Mesothelial cell of epicardium (in vitro differentiated cells): ENCODE results near the gene KERA. TPM values are rescaled to one million over a fixed set of nuclear protein-coding genes. Genes with fewer than 3 reads are reported as not detected.
"Not testable (repeated sequence)": the region's sequence is repeated elsewhere in the genome, so short reads cannot be mapped to it uniquely, and the experiment has no call there.

ENCODE experiments used
- DNase-seq, 2 experiments: peaks; one replicate each; pipeline ENCODE4 v3.0.0; 2021; ENCODE audit warnings: low spot score in 2 of 2; ENCODE audit not compliant: unreplicated experiment in 2 of 2
- H3K27ac Mint-ChIP-seq: 2 replicates; pipeline ENCODE4 v1.8.0; 2021; ENCODE audit warnings: mixed read lengths
- H3K27me3 Mint-ChIP-seq: 2 replicates; pipeline ENCODE4 v1.8.0; 2021; ENCODE audit warnings: low read depth, mixed read lengths
- H3K36me3 Mint-ChIP-seq: 2 replicates; pipeline ENCODE4 v1.8.0; 2021; ENCODE audit warnings: mixed read lengths
- H3K4me1 Mint-ChIP-seq: 2 replicates; pipeline ENCODE4 v1.8.0; 2021; ENCODE audit warnings: mixed read lengths
- H3K4me3 Mint-ChIP-seq: 2 replicates; pipeline ENCODE4 v1.8.0; 2021; ENCODE audit warnings: mild to moderate bottlenecking, moderate library complexity, mixed read lengths
- H3K9me3 Mint-ChIP-seq: 2 replicates; pipeline ENCODE4 v1.8.0; 2021; ENCODE audit warnings: mixed read lengths
- total RNA-seq: library from RNA; stranded (reverse); gene quantifications from 3 replicates; pipeline ENCODE4 v1.2.1, GENCODE V29; 2021
- TF ChIP-seq, protein P1 (sequence below): fragments of 200-600 bp; sonication (generic); IDR thresholded peaks from one replicate; pipeline ENCODE4 v1.5.0; 2021; ENCODE audit warnings: antibody characterized with exemption; ENCODE audit not compliant: unreplicated experiment

The KERA gene
- total RNA-seq, 1 donor from 2014 or later = not detected

DNA sequence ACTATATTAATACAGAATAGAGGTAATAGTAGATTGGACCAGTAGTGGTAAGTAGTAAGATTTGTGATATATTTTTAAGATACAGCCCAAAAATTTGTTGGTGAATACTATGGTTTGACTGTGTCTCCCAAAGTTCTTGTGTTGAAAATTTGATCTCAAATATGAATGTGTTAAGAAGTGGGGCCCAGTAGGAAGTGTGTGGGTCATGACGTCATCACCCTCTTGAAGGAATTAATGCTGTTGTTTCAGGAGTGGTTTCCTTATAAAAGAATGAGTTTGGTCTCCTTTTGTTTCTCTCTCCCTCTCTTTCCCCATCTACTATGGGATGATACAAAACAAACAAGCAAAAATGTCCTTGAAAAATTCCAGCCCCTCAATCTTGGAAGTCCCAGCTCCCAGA, 37.1 kb upstream of the KERA start:
- DNase-seq = no peak
- Mint-ChIP-seq H3K9me3 (peaks cover 37% of the 10 kb centered on the region), H3K4me1 (peaks cover 29% of the 10 kb centered on the region), H3K27me3 (no peaks in the 10 kb centered on the region), H3K27ac (no peak overlapping the region), H3K4me3 (no peak overlapping the region), H3K36me3 (peaks cover 15% of the 10 kb centered on the region)
- TF ChIP-seq, protein P1, sequence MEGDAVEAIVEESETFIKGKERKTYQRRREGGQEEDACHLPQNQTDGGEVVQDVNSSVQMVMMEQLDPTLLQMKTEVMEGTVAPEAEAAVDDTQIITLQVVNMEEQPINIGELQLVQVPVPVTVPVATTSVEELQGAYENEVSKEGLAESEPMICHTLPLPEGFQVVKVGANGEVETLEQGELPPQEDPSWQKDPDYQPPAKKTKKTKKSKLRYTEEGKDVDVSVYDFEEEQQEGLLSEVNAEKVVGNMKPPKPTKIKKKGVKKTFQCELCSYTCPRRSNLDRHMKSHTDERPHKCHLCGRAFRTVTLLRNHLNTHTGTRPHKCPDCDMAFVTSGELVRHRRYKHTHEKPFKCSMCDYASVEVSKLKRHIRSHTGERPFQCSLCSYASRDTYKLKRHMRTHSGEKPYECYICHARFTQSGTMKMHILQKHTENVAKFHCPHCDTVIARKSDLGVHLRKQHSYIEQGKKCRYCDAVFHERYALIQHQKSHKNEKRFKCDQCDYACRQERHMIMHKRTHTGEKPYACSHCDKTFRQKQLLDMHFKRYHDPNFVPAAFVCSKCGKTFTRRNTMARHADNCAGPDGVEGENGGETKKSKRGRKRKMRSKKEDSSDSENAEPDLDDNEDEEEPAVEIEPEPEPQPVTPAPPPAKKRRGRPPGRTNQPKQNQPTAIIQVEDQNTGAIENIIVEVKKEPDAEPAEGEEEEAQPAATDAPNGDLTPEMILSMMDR = no peak

DNA sequence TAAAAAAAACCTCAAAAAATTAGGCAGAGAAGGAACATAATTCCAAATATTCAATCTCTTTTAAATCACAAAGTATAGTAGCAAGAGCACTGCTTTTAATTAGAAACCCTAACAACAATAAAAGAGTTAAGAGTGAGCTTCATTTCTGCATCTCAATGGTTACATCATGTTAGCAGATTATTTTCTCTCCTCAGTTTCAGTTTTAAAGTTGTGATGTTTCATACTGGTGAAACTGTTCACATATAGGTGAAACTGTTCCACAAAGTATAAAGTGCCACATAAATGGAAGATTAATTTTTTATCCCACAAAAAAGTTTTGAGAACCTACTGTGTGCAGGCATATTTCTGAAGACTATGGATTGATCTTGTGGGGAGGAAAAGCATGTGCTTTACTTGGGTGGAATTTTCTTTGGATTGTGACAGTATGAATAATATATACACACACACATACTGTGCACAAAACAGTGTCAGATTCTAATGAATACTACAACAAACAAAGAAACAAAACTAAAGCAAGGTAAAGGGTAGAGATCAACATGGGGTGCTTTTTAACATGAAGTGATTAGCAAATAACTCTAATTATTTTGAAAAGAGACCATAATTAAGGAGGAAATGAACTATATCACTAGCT, 36.3 kb upstream of the KERA start:
- H3K36me3 Mint-ChIP-seq = peaks cover 21% of the 10 kb centered on the region
- no peaks in the 10 kb centered on the region for H3K27me3 Mint-ChIP-seq
- TF ChIP-seq, protein P1 = no peak
- no peak for DNase-seq
- H3K9me3 Mint-ChIP-seq = peaks cover 45% of the 10 kb centered on the region
- H3K4me1 Mint-ChIP-seq = peaks cover 22% of the 10 kb centered on the region
- H3K27ac Mint-ChIP-seq = no peak overlapping the region
- H3K4me3 Mint-ChIP-seq = no peak overlapping the region

DNA sequence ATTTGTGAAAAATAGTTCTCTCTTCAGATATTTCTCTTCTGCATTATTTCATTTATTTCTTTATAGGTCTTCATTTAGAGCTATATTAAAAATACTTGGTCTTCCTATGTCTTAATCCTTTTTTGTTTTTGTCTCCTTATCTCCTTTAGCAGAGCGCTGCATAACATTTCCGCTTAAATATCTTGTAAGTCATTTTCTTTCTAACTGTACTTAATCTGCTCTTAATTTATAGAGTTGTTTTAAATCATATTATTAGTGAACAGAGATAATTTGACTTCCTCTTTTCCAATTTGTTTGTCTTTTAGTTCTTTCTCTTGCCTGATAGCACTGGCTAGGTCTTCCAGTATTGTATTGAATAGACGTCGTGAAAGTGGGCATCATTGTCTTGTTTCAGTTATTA, 35.5 kb upstream of the KERA start:
- peaks cover 28% of the 10 kb centered on the region for H3K36me3 Mint-ChIP-seq

DNA sequence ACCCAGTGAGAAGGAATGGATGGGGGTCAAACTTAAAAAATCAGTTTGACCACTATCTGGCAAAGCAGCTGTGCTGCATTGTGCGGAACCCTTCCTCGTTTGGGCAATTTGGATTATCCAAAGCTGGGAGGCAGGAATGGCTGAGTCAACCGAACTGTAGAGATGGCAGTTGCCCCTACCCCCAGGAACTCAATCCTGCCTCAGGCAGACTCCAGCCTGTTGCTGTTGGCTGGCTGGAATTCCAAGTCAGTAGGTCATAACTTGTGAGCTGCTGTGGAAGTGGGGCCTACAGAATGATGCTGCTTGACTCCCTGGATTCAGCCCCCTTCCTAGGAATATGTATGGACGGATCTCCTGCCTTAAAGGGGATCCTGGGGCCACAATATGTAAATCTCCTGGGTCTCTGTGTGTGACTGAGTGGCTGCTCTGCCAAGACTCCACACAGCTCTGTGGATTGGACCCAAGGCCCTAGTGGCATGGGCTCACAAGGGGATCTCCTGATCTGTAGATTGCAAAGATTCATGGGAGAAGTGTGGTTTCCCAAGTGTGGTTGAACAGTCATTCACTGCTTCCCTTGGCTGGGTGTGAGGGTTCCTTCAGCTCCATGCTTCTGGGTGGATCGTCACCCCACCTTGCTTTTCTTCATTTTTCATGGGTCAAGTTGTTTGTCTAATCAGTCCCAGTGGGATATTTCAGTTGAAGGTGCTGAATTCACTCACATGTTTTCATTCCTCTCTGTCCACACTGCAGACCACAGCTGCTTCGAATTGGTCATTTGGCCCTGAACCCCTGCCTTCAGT, 34.3 kb upstream of the KERA start:
- Mint-ChIP-seq H3K9me3 (peaks cover 57% of the 10 kb centered on the region), H3K36me3 (peaks cover 36% of the 10 kb centered on the region), H3K27me3 (no peaks in the 10 kb centered on the region), H3K4me1 (peaks cover 14% of the 10 kb centered on the region), H3K4me3 (no peak overlapping the region), H3K27ac (no peak overlapping the region)
- DNase-seq = no peak
- TF ChIP-seq, protein P1 = no peak

More for the DNA sequence above, 35.5 kb upstream of the KERA start:
- no peak for DNase-seq
- Mint-ChIP-seq H3K27me3 (no peaks in the 10 kb centered on the region), H3K27ac (no peak overlapping the region), H3K9me3 (peaks cover 53% of the 10 kb centered on the region), H3K4me1 (peaks cover 16% of the 10 kb centered on the region), H3K4me3 (no peak overlapping the region)
- TF ChIP-seq, protein P1 = no peak

DNA sequence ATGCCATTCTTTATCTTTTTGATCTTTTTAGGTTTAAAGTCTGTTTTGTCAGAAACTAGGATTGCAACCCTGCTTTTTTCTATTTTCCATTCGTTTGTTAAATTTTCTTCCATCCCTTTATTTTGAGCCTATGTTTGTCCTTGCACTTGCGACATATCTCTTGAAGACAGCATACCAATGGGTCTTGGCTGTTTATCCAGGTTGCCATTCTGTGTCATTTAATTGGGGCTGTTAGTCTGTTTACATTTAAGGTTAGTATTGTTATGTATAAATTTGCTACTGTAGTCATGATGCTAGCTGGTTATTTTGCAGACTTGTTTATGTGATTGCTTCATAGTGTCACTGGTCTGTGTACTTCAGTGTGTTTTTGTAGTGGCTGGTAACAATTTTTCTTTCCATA, 32.1 kb upstream of the KERA start:
- not testable (repeated sequence) for H3K27me3 Mint-ChIP-seq, H3K27ac Mint-ChIP-seq, H3K4me3 Mint-ChIP-seq, DNase-seq
- peaks cover 34% of the 10 kb centered on the region for H3K36me3 Mint-ChIP-seq
- peaks cover 14% of the 10 kb centered on the region for H3K4me1 Mint-ChIP-seq
- peaks cover 57% of the 10 kb centered on the region for H3K9me3 Mint-ChIP-seq

DNA sequence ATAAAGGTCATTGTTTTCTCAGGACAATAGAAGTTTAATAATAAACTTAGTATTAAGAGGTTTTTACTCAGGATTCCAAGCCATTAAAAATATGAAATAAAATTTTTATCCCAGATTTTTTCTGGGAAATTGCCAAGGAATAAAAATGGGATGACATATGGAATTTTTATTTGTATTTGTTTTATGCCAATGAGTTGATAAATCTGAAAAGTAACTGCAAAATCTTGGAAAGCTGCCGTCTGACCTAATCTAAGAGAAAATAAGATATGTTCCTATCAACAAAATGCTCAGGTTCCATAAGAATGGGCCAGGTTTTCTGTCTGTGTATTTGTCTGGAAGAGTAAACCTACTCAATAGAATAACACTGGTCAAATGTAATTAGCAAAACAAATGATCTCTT, 22.2 kb upstream of the KERA start:
- peaks cover 18% of the 10 kb centered on the region for H3K4me1 Mint-ChIP-seq
- no peaks in the 10 kb centered on the region for H3K27me3 Mint-ChIP-seq
- H3K9me3 Mint-ChIP-seq = peaks cover 6% of the 10 kb centered on the region
- H3K4me3 Mint-ChIP-seq = no peak overlapping the region
- no peak for DNase-seq
- TF ChIP-seq, protein P1 = no peak
- no peak overlapping the region for H3K27ac Mint-ChIP-seq
- H3K36me3 Mint-ChIP-seq = no peaks in the 10 kb centered on the region
